HG03520 (cell line): ENCODE results near the gene KIF26B.

Experiments used
- ATAC-seq: cut with Tn5 transposase; IDR thresholded peaks from one replicate; pipeline ENCODE4 v1.9.1; 2021; ENCODE audit warnings: mild to moderate bottlenecking, moderate library complexity; ENCODE audit not compliant: unreplicated experiment

The KIF26B gene

DNA sequence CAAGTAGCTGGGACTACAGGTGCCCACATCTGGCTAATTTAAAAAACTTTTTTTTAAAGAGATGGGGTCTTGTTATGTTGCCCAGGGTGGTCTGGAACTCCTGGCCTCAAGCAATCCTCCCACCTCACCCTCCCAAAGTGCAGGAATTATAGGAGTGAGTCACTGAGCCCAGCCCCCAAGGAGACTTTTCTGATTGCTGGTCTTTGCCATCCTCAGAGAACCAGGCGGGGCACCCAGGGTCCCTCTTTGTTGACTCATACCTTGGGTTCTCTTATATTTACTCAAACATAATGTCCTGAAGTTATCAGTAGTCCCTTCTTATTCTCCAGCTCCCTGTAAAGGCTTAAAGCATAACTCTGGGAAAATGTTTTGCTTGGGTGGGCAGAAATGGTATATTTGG, 51.1 kb downstream of the KIF26B start:
- ATAC-seq: no peak

DNA sequence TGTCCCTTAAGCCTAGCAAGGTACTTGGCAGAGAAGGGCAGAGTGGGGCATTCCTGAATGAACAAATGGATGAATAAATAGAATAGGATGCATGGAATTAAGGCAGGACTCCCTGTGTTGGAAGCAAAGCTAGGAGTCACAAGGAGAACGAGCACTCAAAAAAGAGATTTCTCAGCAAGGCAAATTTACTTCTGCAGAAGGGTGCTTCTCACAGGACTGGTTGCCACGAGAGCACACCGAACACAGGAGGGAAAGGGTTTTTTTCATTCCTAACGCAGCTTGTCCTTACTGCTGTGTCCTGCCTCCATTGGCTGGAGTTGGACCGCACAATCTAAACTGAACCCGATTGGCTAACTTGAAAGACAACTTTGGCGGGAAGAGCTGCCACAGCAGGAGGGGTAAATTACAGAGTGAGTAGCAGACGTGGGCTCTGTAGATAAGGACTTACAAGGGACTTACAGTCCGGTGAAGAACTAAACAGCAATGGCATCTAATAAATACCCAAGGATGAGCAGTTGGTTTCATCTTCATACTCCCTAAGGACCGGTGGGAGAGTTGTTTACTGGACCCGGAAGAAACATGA, 52.4 kb downstream of the KIF26B start:
- ATAC-seq: no peak

DNA sequence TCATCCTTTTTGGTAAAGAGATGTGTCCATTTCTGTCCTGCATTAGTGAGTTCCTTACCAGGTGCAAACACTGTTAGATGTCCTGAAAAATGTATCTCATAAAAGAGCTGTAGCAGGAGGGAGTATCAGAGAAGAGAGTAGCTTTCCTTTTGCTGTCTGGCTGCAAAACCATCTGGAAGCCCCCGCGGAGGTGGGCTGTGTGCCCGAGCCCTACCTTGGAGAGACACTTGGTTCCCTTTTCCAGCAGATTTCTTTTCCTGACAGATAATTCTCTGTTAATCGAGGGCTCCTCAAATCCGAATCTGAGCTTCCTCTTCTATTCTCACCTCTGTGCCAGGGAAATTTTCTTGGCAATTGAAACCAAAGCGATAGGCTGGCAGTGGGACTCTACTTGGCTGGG, 53.0 kb downstream of the KIF26B start:
- ATAC-seq: no peak

DNA sequence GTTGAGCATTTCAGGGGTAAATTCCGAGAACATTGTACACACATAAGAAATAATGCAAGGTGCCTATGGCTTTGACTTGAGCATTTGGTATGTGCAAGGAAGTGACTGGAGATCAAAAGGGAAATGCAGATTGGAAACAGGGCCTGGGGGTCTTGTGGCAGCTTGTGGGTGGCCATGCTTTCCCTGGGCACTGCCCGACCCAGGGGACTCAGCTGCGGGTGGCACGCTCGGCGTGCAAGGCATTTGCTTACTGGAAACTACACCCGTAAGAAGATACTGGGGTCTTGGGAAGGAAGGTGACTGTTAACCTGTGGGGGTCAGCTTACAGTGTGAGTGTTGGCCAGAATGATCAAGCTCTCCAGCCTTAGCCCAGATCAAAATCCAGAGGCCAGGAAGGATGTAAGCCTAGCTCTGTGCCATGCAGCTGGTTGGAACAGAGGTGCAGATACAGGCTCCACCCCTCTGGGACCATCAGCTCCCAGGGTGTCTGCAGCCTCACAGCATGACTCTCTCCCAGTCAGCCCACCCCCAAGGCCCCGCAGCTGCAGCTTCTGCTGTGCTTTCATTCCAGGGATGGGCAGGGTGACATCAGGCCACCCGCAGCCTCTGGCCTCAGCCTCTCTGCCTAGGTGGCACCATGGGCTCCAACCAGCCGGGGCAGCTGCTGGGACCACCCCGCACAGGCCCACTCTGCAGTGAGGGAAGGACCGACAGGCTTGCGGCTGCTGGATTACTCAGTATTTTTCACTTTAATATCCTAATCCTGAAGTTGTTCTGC, 55.1 kb downstream of the KIF26B start:
- no peak for ATAC-seq

DNA sequence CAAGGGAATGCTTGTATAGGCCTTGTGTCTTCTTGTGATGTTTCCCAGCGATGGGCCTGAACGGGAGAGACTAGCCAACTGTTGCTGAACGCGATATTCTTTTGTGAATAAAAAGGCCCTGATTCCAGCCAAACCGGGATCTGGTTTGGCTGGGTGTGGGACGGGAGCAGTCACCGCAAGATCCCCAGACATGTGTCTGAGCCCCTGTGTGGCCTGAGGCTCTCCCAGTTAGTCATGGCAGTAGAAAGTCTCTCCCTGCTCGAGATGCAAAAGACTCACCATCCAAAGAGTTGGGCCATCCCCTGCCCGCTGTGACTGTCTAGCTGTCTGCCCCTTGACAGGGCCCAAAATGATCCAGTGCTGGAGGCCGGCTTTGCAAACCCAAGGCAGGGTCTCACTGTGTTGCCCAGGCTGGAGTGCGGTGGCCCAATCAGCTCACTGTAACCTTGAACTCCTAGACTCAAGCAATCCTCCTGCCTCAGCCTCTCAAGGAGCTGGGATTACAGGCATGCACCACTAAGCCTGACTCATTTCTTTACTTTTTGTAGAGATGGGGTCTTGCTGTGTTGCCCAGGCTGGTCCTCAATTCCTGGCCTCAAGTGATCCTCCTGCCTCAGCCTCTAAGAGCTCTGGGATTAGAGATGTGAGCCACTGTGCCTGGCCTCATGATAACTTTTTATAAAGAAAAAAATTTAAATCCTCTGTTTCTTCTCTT, 56.4 kb downstream of the KIF26B start:
- ATAC-seq: no peak

DNA sequence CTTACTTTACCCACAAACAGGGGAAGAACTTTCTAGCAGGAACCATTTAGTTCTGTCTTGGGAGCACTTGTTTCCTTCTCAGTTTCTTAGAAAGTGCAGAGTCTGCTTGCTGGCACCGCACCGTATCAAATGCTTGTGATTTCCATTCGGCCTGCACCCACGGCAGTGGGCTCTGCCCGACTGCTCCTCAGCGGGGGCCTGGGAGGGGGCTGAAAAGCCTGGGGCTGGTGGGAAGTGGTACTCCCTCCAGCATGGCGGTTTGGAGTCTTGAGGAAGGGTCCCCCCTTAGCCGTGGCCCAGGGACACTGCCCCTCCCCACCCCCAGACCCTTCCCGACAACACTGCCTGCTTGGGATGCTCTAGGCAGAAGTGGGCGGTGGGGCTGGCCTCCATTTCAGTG, 57.0 kb downstream of the KIF26B start:
- ATAC-seq: no peak

DNA sequence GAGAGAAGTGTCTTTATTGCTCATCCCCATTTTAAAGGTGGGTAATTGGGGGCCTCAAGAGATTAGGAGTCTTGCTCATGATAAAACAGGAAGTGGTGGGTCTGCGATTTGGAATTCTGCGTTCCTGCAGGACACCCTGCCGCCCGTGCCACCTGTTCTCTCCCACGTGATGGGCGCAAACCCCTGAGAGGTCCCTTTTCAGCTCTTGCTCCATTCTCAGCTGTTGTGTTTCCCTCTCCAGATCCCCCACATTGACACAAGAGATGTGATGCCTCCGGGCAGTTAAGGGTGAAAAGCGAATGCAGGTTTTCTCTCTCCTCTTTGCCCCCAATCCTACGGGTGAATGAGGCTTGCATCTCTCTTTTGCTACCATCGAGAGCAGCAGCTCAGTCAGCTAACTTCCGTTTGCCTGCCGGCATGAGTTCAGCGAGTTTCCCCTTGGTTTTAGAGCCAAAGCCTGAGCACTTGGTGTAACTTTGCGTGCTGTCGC, 57.5 kb downstream of the KIF26B start:
- no peak for ATAC-seq

DNA sequence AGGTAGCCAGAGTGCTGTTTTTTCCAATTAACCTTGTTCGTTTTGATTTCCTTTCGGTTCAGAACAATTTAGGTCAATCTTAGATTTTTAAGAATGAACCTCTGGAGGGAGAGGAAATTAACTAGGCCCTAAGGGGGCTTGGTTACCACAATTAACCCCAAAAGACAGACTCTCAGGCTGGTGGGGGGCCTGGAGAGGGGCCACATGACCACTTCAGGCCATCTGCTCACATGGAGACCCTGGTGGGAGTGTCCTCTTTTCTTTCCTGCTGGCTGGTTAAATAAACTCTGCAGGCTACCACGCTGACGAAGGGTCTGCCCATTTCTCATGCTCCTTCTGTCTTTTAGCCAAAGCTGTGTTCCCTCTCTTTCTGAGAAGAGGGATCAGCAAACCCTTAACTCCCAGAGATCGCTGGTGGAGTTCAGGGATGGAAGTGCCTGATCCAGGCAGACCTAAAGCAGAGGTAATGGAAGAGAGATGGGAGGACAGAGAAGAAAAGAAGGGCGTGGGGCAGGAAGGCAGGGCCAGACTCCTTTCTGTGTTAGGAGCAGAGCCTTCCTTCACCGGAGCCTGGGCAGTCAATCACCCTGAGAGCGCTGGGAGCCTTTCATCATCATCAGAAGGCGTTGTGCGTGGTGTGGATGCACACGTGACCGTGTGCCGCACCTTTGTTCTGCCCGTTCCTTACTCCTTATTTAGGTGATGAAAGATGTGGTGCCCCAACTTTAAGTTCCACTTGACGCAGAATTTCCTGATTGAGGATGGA, 58.5 kb downstream of the KIF26B start:
- no peak for ATAC-seq

DNA sequence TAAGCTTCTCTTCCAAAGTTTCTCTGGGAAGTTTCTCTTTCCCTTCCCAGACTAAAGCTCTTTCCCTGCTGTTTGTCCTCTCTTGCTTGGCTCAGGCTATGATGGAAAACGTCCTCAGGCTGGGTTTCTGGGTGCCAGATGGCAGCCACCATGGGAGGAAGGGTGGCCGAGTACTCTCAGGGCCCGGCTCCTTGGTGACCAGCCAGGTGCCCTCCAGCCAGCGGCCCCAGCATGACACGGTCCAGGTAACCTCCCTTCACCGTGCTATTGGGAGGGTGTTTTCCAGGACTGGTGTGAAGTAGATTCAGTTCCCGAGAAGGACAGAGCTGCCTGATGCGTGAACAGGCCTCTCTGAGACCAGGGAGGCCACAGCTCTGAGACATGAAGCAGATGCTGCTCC, 60.3 kb downstream of the KIF26B start:
- no peak for ATAC-seq

DNA sequence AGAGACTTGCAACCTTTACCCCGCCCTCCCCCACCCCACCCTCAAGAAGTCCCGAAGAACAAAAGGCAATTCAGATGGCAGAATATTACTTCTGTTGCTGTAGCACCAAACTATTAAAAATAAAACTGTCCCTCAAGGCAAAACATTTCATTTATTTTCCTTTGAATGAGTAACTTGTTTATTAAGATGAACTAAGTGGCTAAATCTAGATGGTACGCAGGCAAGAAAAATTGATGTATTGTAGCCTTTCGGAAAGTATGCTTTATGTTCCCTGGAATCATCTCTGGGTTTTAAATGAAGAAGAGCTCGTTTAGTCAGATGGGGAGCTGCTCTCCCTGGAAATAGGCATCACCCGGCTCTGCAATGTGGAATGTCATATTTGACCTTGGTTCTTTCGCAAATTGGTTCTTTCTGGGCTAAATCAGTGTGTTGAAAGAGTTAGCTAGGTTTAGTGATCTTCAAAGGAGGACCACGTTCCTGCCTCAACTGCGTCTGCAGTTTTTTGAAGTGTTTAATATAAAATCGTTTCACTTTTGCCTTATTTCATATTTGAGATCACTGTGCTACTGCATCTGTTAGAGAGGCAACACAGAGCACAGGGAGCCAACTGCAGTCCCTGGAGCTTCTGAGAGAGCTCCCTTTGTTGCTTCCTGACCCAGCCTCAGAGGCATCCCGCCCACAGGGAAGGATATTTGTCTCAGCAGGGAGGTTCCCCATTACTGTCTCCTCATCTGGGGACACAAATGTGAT, 61.8 kb downstream of the KIF26B start:
- ATAC-seq: no peak

DNA sequence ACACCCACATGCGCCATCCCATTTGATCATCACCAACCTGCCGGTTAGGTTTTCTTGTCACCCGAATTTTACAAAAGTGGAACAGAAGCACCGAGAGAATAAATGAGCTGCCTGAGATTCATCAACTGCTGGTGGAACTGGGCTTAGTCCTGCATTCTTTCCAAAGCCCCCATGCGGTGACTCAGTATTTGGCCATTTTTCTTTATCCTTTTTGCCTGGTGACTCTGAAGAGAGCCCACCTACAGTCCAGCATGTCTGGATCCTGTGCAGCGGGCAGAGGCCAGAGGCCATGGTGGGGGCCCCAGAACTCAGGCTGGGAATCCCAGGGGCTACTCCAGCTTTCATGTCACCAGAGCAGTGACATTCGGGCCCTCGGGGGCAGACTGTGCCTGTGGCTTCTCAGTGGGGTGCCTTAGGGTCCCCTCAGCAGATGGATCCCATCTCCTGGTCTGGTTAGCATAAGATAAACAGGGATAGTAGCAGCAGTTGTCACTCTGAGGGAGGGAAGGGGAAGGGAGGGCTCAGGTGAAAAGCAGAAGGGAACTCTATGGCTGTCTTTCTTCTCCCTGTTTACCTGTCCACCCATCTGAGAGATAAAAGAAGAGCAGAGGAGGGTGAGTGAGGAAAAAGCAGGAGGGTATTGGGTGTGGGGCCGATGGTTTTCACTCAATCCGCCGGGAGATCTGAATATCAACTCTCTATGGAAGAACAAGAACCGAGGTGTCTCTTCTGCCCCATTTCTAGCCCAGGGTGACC, 63.2 kb downstream of the KIF26B start:
- no peak for ATAC-seq

DNA sequence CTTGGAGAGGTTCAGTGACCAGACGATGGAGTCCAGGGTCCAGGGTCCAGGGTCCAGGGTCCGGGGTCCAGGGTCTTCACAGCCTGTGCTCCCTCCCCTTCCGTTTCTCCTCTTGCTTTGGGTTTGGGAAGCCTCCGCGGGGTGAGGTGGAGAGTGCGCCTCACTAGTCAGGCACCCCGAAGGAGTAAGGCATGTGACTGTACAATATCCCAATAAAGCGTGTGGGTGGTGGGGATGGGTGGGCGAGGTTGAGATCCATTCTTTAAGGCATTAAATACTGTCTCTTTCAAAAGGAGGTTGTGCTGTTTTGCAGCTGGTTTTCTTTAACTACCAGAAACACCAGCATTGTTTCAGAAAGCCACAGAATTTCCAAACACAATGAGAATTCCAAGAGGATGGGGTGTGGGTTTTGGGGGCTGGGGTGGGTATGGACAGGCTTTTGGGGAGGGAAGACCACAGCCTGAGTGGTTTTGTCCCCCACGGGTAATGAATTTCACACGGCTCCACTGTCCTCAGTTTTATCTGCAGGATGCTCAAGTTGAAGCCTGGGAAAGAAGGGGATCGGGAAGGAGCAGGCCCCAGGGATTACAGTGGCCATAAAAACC, 65.7 kb downstream of the KIF26B start:
- no peak for ATAC-seq

DNA sequence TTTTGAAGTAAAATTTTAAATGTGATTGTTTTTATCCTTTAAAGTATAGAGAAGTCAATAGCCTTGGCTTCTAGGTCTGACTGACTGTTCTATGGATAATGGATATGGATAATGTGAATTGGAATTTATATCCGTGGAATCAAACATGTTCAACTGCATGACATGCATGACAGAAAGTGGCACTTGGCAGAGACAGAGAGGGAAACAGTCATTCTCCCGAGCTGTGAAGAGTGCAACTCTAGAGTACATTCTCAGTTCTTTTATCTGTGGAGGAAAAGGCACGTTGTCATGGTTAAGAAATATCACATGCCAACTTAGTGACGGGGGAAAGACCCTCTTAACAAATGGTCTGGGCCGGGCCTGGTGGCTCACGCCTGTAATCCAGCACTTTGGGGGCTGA, 67.0 kb downstream of the KIF26B start:
- no peak for ATAC-seq

DNA sequence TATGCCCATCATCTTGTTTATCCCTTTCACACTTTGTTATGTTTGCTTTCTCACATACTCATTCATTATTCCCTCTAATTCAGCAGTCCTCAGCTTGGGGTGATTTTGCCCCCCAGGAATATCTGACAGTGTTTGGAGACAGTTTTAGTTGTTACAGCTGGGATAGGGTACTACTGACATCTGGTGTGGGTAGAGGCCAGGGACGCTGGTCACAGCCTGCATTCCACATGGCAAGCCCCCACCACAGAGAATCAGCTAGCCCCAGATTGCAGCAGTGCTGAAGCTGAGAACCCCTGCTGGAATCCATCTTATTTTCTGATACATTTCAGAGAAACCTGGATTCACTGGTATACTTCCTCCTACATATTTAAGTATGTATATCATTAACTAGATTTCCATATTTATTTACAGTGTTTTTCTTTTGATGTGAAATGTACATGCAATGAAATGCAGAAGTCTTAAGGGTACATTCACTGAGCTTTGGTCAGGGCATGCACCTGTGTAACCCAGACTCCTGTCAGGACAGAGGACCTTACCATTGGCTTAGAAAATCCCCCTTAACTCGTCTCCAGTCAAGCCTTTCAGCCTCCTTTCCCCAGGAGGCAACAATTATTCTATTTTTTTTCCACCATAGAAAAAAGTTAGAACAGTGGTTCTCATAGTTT, 68.3 kb downstream of the KIF26B start:
- ATAC-seq: no peak

DNA sequence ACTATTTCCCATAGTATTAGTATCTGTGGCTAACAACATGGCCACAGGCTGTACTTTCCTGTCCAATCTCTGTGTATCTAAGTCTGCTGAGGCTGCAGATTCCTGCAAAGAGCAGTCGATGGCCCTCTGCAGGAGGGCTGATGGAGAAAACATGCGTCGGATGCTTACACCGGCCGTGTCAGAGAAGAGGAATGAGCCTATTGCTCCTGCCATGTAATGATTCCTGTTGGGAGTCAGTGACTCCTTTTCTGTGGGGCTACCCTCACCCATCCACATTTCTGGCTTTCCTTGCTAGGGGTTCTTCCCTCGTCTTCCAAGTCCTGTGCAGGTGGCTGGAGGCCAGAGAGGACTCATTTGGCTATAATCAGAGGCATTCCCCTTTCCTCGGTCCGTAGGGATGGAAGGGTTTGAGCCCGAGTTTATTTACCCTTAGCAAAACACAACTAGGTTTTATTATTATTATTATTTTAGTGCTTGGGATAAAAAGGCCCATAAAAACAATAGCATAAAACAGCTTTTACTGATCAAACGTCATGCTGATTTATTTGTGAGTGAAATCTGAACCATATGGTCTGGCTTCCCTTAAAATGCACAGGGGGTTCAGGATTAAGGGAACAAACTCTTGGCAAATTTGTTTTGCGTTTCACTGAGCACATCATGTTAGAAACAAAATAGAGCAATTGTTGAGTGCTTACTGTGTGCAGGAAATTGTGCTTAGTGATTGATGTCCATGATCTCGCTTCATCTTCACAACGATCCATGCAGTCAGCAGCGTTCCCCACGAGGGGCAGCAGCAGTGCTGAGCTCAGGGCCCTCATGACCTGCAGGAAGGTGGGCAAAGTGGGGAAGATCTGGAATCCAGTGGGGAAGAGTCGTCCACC, 70.8 kb downstream of the KIF26B start:
- ATAC-seq: no peak

DNA sequence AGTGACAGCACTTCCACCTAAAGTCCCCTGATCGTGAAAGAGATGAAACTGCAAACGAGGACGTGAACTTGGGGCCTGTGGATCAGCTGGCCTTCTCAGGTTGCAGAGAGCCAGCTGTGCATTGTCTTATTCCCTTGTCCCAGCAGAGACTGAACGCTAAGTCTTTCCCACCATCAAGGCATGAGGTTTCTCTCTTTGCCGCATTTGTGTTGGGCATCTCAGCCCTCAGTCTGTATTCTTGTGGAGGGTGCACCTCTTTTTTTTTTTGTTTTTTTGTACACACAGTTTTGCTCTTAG, 71.4 kb downstream of the KIF26B start:
- no peak for ATAC-seq

DNA sequence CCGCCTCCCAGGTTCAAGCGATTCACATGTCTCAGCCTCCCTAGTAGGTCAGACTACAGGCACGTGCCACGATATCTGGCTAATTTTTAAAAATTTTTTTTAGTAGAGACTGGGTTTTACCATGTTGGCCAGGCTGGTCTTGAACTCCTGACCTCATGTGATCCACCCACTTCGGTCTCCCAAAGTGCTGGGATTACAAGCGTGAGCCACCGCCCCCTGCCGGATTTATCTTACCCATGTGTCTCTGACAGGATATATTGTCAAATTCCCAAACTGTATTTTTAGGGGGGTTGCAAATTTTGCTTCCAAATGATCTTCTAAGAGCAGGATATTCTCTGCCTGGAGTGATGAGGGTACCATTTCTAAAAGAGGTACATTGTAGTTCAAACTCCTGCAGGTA, 74.3 kb downstream of the KIF26B start:
- ATAC-seq: no peak

DNA sequence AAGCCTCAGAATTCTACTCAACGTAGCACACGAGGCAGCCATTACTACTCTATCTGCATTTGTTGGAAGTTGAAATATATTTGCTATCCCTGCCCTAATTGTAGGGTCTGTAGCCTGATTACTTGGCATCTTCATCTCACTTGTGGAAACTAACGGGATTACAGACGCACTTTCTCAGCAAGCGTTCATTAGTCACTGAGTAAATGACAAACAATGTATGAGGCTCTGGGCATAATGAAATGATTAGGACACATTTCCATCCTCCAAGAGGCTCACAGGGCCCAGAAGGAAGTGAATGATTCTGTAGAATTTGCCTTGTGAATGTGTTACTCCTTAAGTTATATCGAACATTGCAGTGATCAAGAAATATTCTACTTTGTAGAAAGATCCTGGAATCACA, 78.1 kb downstream of the KIF26B start:
- no peak for ATAC-seq
